ENCODE measurements around the gene ELF5. TPM values are rescaled to one million over a fixed set of nuclear protein-coding genes. Genes with fewer than 3 reads are reported as not detected.

The ELF5 gene
- total and polyA plus RNA-seq, 4 donors: 0.06 to 0.37 (median 0.08) TPM; not detected in 1

DNA sequence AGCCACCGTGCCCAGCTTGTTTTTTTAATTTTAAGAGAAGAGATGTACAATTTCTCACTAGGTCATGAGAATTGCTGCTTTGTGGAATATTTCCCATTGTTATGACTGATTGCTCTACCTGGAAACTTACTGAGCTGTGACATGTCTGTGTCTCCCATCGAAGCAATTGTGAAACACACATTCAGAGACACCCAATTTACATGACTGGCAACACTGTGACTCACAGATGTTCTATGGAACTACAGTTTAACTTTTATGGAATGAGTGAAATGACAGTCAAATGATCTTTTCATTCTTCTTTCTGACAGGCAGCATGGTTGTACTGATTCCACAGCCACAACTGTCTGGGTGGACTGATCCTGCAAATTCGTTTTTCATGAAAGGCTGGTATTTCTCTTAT is 32.3 kb downstream of the ELF5 start:
- DNase-seq (ENCODE audit: low spot score): no peak
- Histone ChIP-seq H3K27me3 (ENCODE audit: control insufficient read depth in 4 of 4, insufficient read depth in 4 of 4, low read length in 3 of 4) (no peaks in the 10 kb centered on the region), H3K9me3 (ENCODE audit: control insufficient read depth in 4 of 4, low read length in 3 of 4) (no peaks in the 10 kb centered on the region), H3K27ac (ENCODE audit: low read depth in 1 of 2, low read length in 2 of 2) (no peak overlapping the region), H3K36me3 (ENCODE audit: control insufficient read depth in 4 of 4, insufficient read depth in 3 of 4, low read depth in 1 of 4, low read length in 3 of 4) (no peaks in the 10 kb centered on the region), H3K9ac (ENCODE audit: low read depth in 1 of 2, low read length in 2 of 2) (no peak overlapping the region), H3K4me1 (ENCODE audit: control insufficient read depth in 4 of 4, insufficient read depth in 4 of 4, low read length in 3 of 4) (peaks cover 0 to 6% (median 5%) of the 10 kb centered on the region in 4 donors), H3K4me3 (ENCODE audit: low read depth in 1 of 3, low read length in 3 of 3) (no peak overlapping the region)
- TF ChIP-seq GABPA (IDR thresholded peaks at IDR 0.05 in 1 of 2, conservative IDR thresholded peaks at IDR 0.05 in 1 of 2) (no peak), CTCF (IDR thresholded peaks at IDR 0.05; ENCODE audit: low read depth, low read length, missing input control) (no peak), RAD21 (IDR thresholded peaks at IDR 0.05) (no peak), RXRA (IDR thresholded peaks at IDR 0.05) (no peak), FOXA1 (IDR thresholded peaks at IDR 0.05) (no peak), YY1 (IDR thresholded peaks at IDR 0.05) (no peak), JUND (IDR thresholded peaks at IDR 0.05) (no peak), HNF4A (conservative IDR thresholded peaks at IDR 0.05) (no peak), SP1 (IDR thresholded peaks at IDR 0.05) (no peak), HNF4G (IDR thresholded peaks at IDR 0.05) (no peak), FOXA2 (IDR thresholded peaks at IDR 0.05) (no peak), NR2F2 (IDR thresholded peaks at IDR 0.05) (no peak), ZBTB33 (IDR thresholded peaks at IDR 0.05) (no peak), REST (IDR thresholded peaks at IDR 0.05) (no peak), EGR1 (IDR thresholded peaks at IDR 0.05; ENCODE audit: low read depth in 2 of 2) (no peak), TAF1 (conservative IDR thresholded peaks at IDR 0.05) (no peak)
- TF ChIP-seq, protein P1, sequence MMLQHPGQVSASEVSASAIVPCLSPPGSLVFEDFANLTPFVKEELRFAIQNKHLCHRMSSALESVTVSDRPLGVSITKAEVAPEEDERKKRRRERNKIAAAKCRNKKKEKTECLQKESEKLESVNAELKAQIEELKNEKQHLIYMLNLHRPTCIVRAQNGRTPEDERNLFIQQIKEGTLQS (IDR thresholded peaks at IDR 0.05): no peak
- TF ChIP-seq, protein P2, sequence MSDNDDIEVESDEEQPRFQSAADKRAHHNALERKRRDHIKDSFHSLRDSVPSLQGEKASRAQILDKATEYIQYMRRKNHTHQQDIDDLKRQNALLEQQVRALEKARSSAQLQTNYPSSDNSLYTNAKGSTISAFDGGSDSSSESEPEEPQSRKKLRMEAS (IDR thresholded peaks at IDR 0.05): no peak
- 75% methylated on average over 3 of the region's 3 CpGs for whole genome bisulfite sequencing
